ENCODE measurements around the gene TEX51.

GRCh38 chr2:126849054-126849453 is 49.6 kb upstream of the TEX51 start:
- TF ChIP-seq POLR2A (IDR thresholded peaks at IDR 0.05) (no peak), CTCF (IDR thresholded peaks at IDR 0.05) (no peak)

All from prostate gland (tissue), 2 donors.